Upper lobe of right lung (tissue), 1 donor: ENCODE data around the gene POU2F1. TPM values are rescaled to one million over a fixed set of nuclear protein-coding genes. Genes with fewer than 3 reads are reported as not detected.

Experiments
- ATAC-seq: fragments of 200-7000 bp; cut with Tn5 transposase; one replicate; pipeline ENCODE4 v1.9.1; 2020; ENCODE audit warnings: mild to moderate bottlenecking, moderate library complexity
- DNase-seq: peaks from one replicate; pipeline ENCODE4 v3.0.0-alpha.2; 2020
- H3K27ac ChIP-seq: fragments of 200-600 bp; one replicate; pipeline ENCODE4 v1.8.0; 2022
- H3K27me3 ChIP-seq: fragments of 200-600 bp; one replicate; pipeline ENCODE4 v1.8.0; 2022; ENCODE audit warnings: mild to moderate bottlenecking
- H3K36me3 ChIP-seq: fragments of 200-600 bp; one replicate; pipeline ENCODE4 v1.8.0; 2022
- H3K4me1 ChIP-seq: fragments of 200-600 bp; one replicate; pipeline ENCODE4 v1.8.0; 2022
- H3K4me3 ChIP-seq: fragments of 200-600 bp; one replicate; pipeline ENCODE4 v1.8.0; 2022; ENCODE audit warnings: mild to moderate bottlenecking
- H3K9me3 ChIP-seq: fragments of 200-600 bp; one replicate; pipeline ENCODE4 v1.8.0; 2022
- intact Hi-C: fragments of 100-400 bp; cut with DNase I; formaldehyde crosslinking; loops from one replicate; pipeline ENCODE4 v1.11.0; 2022
- total RNA-seq: library from RNA; stranded (reverse); fragmentation: NEBNext Ultra II Directional; extraction: Animal tissue kit (Norgen Biotek cat#: 25700); gene quantifications from one replicate; pipeline ENCODE4 v1.2.1, GENCODE V29; 2021
- TF ChIP-seq, protein P1 (sequence below): fragments of 200-600 bp; IDR thresholded peaks from one replicate; pipeline ENCODE4 v1.8.0; 2022; ENCODE audit warnings: antibody characterized with exemption
- donor health status: DM: no; HTN: yes; CAD: no; lungs with severe emphysema.

The POU2F1 gene
- total RNA-seq, 1 donor from 2014 or later = 15.3 TPM

DNA sequence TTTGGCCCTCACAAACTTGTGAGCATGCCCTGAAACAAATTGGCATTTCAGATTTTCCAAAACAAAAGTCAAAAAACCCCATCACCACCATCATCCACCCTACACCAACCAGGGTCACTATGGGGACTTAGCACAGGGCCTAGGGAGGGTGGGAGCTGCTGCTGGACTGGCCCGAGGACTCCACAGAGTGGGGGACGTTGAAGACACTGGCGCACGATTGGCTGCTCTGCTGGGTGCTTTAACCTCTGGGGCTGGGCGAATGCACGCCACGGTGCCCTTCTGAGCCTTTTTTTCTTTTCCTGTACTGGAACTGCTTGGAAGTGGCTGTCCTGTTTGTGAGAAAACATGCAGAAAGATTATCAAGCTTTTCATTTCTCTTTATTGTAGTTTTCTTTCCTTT, 204.8 kb downstream of the POU2F1 start:
- no peaks in the 10 kb centered on the region for H3K36me3 ChIP-seq
- no peaks in the 10 kb centered on the region for H3K4me1 ChIP-seq
- no peaks in the 10 kb centered on the region for H3K9me3 ChIP-seq
- no peaks in the 10 kb centered on the region for H3K27me3 ChIP-seq
- DNase-seq = no peak
- intact Hi-C loops = no loop called here
- H3K27ac ChIP-seq = no peak overlapping the region
- TF ChIP-seq, protein P1, sequence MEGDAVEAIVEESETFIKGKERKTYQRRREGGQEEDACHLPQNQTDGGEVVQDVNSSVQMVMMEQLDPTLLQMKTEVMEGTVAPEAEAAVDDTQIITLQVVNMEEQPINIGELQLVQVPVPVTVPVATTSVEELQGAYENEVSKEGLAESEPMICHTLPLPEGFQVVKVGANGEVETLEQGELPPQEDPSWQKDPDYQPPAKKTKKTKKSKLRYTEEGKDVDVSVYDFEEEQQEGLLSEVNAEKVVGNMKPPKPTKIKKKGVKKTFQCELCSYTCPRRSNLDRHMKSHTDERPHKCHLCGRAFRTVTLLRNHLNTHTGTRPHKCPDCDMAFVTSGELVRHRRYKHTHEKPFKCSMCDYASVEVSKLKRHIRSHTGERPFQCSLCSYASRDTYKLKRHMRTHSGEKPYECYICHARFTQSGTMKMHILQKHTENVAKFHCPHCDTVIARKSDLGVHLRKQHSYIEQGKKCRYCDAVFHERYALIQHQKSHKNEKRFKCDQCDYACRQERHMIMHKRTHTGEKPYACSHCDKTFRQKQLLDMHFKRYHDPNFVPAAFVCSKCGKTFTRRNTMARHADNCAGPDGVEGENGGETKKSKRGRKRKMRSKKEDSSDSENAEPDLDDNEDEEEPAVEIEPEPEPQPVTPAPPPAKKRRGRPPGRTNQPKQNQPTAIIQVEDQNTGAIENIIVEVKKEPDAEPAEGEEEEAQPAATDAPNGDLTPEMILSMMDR = no peak
- H3K4me3 ChIP-seq = no peak overlapping the region
- no peak for ATAC-seq

GRCh38 chr1:167426716-167427115, 206.0 kb downstream of the POU2F1 start:
- H3K27ac ChIP-seq = no peak overlapping the region
- intact Hi-C loops = no loop called here
- ATAC-seq (no peak), DNase-seq (no peak)
- no peaks in the 10 kb centered on the region for H3K27me3 ChIP-seq
- TF ChIP-seq, protein P1 = no peak
- H3K36me3 ChIP-seq = no peaks in the 10 kb centered on the region
- no peaks in the 10 kb centered on the region for H3K4me1 ChIP-seq
- no peaks in the 10 kb centered on the region for H3K9me3 ChIP-seq
- no peak overlapping the region for H3K4me3 ChIP-seq

DNA sequence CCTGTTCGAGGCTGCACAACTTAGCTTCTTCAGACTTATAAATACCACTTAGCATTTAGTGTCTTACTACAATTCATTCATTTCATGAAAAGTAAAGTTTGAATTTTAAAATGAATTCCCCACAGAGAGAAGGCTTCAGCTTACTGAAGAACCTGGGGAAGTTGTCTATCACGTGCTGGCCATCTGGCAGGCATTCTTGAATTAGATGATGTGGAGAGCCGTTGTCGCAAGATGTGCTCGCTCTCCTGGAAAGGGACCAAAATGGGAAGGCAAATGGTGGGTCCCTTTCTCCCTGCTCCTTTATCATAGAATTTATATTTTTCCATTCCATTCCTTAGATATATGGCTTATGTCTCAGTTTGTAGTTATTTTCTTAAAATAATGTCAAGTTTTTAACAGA, 207.2 kb downstream of the POU2F1 start:
- intact Hi-C loops = no loop called here
- no peaks in the 10 kb centered on the region for H3K36me3 ChIP-seq
- H3K9me3 ChIP-seq = no peaks in the 10 kb centered on the region
- TF ChIP-seq, protein P1 = no peak
- DNase-seq = no peak
- H3K4me1 ChIP-seq = no peaks in the 10 kb centered on the region
- no peak for ATAC-seq
- H3K4me3 ChIP-seq = no peak overlapping the region
- H3K27me3 ChIP-seq = no peaks in the 10 kb centered on the region
- H3K27ac ChIP-seq = no peak overlapping the region

DNA sequence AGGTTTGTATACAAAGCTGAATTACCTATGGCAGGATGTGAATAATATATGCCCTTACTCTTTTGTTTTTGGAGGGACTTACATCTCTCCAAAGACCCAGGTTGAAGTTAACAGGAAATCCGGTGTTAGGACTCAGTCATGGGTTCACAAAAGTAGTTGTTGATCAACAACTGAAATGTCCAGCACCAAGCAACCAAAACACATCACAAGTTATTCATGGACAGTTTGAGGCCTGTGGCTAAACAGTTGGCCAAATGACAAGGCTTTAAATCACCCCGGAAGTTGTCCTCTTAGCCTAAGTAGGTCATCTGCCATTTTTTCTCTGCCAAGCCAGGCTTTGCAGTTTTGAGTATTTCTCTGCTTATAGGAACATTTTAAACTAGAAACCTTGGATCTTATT, 207.7 kb downstream of the POU2F1 start:
- intact Hi-C loops = no loop called here
- DNase-seq = no peak
- Histone ChIP-seq H3K27ac (no peak overlapping the region), H3K4me1 (no peaks in the 10 kb centered on the region), H3K4me3 (no peak overlapping the region), H3K36me3 (no peaks in the 10 kb centered on the region), H3K9me3 (no peaks in the 10 kb centered on the region), H3K27me3 (no peaks in the 10 kb centered on the region)
- TF ChIP-seq, protein P1 = no peak
- no peak for ATAC-seq

GRCh38 chr1:167429612-167430011, 208.9 kb downstream of the POU2F1 start:
- Histone ChIP-seq H3K27me3 (no peaks in the 10 kb centered on the region), H3K36me3 (no peaks in the 10 kb centered on the region), H3K4me1 (no peaks in the 10 kb centered on the region), H3K9me3 (no peaks in the 10 kb centered on the region), H3K27ac (no peak overlapping the region), H3K4me3 (no peak overlapping the region)
- ATAC-seq = no peak
- TF ChIP-seq, protein P1 = no peak
- intact Hi-C loops = no loop called here
- no peak for DNase-seq

- H3K27me3 ChIP-seq = no peaks in the 10 kb centered on the region
- H3K4me3 ChIP-seq = no peak overlapping the region
- H3K27ac ChIP-seq = no peak overlapping the region
- intact Hi-C loops = no loop called here
- ATAC-seq (no peak), DNase-seq (no peak)
- no peaks in the 10 kb centered on the region for H3K36me3 ChIP-seq
- TF ChIP-seq, protein P1 = no peak
- H3K9me3 ChIP-seq = no peaks in the 10 kb centered on the region
- H3K4me1 ChIP-seq = no peaks in the 10 kb centered on the region
Measured at GRCh38 chr1:167430134-167430848, 209.6 kb downstream of the POU2F1 start.
